Fibroblast of skin of scalp (primary cell): ENCODE measurements around the gene ANO4. TPM values are rescaled to one million over a fixed set of nuclear protein-coding genes. Genes with fewer than 3 reads are reported as not detected.

Source experiments
- DNase-seq: peaks from one replicate; pipeline ENCODE4 v3.0.0-alpha.2; 2013
- polyA plus RNA-seq, 2 experiments: library from polyadenylated mRNA; unstranded; fragments of 120-200 nt; gene quantifications; one replicate each; pipeline ENCODE4 v1.2.1, GENCODE V29; 2013; ENCODE audit not compliant: insufficient read length in 2 of 2

Gene ANO4
- polyA plus RNA-seq (2013, experiment 1 of 2; ENCODE audit: insufficient read length) = 0.28 TPM
- 0.51 TPM for polyA plus RNA-seq (2013, experiment 2 of 2; ENCODE audit: insufficient read length)

DNA sequence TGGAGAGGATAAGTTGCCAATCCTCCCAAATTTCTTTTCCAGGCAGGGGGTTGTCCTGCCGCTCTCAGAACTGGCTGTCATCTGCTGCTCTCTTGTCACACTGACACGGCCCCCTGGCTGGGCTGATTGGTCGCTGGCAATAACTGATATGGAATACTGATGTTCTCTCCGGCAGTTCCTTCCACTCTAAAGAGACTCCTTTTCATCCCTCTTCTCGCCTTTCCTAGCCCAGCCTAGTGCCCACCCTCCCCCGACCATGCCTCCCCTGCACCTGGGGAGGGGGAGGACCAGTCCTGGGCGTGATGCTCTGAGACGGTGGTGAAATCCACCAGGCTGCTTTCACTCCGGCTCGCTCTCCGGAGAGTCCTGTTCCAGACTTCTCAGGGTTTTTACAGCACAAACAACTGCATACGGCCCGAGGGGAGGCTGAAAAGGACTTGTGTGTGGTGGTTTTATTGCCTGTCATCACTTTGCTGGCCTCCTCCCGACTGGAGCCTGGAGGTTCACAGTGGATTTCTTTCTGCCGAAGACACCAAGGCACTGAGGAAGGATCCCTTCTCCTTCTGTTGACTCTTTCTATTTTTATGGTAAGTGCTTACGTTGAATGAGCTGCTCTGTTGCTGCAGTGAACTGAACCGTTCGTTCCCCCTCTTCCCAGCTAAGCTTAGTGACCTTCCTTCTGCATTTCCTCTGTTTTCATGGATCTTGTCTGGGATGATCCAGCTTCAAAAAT, at the start of gene ANO4:
ANO4 (plus strand) TSS at position 336 of the 733 bp plus-strand sequence. CDS start 107,010 bp downstream, outside the sequence.
- DNase-seq = no peak

DNA sequence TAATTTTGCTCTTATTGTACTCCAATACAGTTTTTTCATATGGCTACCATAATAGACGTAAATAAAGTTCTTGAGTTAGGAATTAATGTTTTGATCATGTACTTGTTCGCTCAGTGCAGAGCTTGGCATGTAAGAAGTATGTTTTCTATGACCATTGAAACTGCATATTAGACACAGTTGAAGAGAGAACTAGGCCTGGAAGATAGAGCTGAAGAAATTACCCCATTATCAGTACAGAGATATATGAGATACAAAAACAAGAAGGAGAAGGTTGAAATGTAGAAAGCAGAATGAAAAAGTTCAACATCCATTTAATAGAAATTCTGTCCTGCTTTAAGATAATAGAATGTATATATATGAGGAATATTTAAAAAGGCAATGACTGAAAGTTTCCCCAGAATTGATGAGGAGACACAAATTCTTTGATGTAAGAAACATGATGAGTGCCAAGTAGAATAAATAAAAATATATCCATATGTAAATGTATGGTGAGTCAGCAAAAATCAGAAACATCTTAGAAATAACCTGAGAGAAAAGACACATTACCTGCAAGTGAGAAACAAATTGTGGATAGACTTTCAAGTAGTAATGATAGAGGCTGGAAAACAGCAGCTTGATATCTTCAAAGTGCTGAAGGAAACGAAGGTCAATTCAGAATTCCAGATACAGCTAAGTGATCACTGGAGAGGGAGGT, 49.1 kb upstream of the ANO4 start:
- DNase-seq = no peak

DNA sequence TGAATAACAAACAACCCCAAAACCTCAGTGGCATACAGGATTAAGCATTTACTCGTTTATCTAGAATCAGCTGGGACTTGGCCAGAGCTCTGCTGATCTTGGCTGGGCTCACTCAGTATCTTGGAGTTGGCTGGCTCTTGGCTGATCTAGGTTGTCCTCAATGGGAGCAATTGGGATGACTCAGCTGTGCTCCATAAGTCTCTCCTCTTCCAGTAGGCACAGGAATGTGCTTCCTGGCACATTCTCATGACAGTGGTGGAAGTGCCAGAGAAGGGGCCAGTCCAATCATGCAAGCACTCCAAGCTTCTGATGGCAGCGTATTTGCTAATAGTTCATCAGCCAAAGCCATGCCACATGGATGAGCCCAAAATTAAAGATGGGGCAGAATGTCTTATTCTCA, 41.7 kb upstream of the ANO4 start:
- DNase-seq = no peak

DNA sequence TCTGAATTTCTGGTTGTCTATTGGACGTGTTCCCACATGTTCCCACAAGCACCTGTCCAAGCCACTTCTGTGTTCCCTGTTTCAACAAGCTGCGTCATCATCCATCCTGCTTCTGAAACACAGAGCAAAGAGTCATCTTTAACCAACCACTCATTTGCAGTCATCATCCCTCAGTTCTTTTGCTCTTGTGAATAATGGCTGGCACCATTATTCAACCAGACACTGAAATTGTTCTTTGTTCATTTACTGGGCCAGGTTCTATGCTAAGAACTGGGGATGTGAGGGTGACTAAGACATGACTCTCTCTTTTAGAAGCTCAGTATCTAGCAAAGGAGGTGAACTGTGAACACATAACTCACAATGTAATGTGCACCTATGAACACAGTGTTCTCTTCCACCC, 40.7 kb upstream of the ANO4 start:
- no peak for DNase-seq

DNA sequence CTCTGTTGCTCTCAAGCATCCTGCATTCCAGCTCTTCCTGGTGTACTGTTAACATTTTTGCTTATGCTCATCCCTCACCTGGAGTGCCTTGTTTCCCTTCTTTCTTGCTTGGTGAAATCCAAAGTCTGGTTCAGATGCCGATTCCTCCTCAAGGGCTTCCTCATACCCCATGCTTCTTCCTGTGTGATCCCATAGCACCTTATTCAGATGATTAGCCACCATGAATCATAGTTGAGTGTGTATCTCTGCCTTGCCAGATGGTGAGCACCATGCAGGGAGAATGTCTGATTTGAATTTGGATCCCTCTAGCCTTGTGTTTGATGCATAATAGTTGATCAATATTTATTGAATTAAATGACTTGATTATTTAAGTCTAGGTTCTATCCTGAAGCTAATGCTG, 39.4 kb upstream of the ANO4 start:
- no peak for DNase-seq

DNA sequence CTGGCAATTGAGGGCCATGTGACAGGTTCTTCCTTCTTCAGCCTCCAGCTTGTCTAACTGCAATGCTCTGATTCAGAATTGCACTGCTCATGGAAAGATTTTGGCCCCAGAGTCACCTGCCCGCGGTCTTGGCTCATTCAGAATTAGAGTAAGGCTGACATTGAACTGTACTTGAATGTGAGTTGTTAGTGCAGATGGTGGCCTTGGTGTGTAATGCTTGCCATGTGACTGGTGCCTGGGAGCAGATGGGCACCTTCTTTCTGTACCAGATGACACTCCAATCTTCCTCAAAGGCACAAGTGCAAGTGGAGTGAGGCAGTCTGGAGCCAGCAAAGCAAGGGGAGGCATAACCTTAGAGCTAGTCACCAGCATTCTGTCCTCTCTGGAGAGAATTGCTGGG, 36.5 kb upstream of the ANO4 start:
- no peak for DNase-seq

DNA sequence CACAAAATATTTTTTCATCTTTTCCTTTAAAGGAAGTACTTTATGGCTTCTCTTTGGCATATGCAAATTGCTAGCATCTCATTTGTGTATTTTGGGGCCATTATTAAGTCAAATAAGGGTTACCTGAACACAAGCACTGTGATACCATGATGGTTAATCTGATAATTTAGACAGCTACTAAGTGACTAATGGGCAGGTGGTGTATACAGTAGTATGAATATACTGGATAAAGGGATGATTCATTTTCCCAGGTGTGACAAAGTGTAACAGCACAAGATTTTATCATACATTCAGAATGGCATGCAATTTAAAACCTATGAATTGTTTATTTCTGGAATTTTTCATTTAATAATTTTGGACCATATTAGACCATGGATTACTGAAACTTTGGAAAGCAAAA, 27.2 kb upstream of the ANO4 start:
- no peak for DNase-seq

DNA sequence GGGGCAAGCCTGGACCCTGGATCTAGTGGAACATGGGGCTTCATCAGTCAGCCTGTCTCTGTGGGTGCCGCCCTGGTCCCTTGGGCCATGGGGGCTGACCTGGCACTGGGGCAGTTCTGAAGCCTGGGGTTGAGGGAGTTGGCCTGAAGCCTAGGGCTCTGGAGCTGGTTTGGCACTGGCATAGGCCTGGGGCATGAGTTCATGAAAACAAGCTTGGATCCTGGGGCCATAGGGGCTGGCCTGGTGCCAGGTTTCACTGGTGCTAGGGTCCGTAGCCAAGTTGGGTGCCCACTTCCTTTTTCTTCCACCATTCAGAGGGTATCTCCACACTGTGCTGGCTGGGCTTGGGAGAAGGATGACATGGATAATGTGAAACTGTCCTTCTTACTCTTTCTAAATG, 26.6 kb upstream of the ANO4 start:
- no peak for DNase-seq

DNA sequence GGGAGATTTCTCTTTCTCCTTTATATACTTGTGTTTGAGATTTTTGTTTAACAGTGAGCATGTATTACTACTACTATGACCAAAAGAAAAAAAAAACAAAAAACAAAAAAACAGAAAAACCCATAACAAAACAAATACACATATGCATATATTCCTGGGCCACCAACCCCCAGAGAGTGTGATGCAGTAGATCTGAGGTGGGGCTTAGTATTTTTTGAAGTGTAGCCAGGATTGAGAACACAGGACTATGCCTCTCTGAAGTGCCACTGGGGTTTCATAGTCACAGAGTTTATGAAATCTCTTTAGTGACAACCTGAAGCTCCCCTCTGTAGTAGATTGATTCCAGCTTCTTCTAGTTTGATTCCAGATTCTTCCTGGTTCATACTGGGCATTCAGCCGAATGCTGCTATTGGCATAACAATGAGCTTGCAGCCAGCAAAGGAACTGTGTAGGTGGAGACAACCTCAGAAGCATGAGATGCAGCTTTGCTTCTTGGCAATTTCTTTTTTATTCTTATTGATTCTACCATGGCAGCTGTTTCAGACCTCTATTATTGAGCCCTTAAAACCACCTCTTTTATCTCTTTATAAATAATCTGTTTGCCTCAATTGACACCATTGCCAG, 15.5 kb upstream of the ANO4 start:
- DNase-seq = no peak

DNA sequence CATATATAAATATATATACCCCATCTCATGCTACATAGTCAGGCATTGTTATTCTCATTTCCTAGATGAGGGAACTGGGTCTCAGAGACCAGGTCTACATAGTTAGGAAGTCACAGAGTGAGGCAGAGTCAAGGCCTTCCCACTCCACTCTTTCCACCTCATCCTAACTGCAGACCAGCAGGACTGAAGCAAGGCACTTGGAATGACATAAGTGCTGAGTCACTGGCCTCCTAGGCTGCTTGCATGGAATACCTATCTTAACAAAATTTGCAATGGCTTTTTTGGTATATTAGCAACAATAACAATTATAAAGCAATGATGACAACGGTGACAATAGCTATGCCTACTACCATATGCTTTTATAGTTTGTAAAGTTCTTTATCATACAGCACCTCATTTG, 5.4 kb upstream of the ANO4 start:
- DNase-seq = no peak

DNA sequence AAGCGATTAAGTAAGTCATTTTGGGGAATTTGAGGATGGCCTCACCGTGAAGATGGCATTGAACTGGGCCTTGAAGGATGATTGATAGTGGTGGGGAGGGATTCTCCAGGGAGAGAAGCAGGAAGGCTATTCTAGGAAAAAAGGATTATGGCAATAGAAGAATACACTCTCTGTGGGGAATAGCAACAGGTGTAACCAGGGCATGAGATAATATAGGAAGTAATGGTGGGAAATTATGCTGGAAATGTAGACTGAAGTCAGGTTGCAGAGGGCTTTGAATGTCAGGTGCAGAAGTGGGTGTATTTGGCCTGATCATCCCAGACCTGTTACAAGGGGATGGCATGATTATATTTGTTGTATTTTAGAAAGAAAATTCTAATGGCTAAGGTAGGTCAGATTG, 4.6 kb upstream of the ANO4 start:
- DNase-seq = no peak

DNA sequence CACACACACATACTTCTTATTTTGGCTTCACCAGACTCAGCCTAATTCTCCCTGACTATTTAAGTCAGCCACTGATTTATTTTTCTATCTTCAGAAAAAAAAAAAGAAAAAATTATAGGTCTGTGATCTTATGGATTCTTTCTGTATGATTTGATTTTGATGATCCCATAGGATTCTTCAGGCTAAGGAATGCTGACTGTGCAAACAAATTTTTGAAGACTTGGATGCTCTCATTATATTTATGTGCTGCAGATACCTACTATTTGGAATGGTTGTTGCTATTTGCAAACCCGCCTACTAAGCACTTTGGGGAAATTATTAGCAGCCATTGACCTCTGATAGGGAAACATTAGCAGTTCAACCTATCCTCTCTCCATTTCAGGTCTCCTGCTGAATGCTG, 4.0 kb upstream of the ANO4 start:
- no peak for DNase-seq

DNA sequence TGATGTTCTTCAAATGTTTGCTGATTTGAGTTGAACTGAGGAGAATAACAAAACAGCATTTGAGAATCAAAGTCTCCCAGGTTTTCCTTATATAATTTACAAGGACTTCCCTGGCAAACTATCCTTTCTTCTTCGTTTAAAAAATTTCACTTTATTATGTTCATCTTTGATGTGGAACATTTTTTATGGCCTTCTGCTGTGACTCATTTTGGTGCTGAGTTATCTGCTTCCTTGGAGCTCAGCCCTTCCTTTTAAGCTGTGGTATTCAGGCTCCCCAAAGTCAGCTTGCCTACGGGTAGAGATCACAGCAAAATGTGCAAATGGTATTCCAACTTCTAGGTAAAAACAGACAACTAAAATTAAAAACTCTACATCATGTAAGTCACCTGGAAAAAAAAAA, 1.4 kb upstream of the ANO4 start:
- no peak for DNase-seq

DNA sequence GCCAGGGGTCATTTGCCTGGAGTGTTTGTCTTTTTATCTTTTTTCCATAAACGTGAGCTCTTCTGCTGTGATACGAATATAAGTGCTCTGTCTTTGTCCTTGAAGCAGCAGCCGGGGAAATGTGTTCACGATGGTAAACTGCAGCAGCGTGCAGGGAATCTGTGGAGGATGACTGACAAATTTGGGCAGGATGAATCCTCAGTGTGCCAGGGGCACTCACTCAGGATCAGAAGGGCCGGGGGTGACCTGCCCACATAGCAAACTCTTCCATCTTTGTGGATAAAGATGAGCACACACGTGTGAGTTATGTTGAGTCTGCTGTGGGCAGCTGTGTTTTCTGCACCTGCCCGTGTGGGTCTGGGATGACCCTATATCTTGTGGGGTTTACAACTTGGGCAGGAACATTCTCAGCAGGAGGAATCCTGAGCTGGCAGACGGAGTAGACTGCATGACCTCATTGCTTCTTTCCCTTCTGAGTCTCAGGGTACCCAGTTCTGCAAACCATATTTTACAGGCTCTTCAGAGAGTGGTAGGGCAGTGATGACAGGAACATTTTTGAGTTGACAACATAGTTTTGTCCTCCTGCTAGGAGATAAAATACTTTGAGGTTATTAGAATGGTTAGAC, 711 bp downstream of the ANO4 start:
- DNase-seq = no peak

DNA sequence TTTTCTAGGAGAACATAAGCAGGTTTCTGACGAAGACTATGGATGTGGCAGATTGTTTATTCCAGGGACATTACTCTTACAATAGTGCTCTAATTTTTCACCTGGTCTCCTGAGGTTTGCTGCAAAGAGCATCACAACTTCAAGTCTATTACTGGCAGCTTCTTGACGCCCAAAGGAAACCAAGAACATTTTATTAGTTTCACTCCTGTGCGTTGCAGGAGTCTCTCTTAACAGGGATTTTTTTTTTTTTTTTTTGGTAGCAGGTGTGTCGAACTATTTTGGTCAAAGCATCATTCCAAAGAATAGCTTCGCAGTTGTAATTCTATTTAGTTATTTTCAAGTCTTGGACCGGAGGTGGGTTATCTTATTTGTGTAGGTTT, 1.2 kb downstream of the ANO4 start:
- DNase-seq = no peak

DNA sequence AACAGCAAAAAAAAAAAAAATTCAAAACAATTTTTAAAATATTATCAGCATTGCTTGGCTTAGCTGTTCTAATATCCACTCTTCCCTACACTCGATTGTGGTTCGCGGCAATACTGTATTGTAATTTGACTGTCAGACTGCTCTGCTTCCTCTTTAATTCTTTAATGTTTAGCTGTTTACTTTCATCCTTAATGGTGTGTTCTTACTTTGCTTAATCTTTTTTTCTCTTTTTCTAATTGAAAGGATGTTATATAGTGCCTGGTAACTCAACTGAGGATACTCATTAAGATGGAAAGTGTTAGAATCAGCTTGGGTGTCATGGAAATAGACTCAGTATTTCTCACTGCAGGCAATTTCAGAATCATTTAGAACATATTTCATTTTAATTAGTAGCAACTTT, 2.0 kb downstream of the ANO4 start:
- DNase-seq = no peak

DNA sequence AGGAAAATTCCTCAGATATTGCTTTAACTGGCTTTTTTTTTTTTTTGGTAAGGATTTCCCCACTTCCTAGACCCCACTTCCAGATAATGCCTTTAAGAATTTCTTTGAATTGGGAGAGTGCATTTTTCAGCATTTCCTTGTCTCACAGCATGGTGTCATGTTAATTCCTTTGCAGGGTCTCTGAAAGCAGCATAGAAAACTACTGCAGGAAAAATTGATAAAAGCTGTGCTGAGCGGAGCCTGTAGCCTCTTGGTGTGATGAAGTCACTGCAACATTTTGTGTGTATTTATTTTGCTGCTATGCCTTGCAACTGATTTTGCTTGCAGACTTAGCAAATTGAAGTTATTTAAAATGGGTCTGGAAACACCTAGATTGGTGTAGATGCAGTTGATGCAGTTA, 2.7 kb downstream of the ANO4 start:
- no peak for DNase-seq

DNA sequence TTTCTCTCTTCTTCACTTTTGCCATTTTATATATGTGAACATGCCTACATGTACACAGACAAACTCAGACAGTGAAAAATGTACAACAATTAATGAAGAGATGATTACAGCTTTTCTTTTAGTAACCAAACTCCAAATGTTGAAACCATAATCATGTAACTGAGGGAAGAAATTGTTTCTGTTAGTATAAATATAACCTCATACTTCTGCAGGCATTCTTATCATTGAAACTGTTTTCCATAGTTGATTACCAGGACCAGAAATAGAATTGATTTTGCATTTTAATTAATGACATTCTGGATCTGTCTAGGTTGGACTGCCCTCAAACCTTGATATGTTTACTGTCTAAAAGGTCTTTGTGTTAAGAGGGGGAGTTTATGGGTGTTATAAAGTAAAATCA, 3.2 kb downstream of the ANO4 start:
- DNase-seq = no peak

DNA sequence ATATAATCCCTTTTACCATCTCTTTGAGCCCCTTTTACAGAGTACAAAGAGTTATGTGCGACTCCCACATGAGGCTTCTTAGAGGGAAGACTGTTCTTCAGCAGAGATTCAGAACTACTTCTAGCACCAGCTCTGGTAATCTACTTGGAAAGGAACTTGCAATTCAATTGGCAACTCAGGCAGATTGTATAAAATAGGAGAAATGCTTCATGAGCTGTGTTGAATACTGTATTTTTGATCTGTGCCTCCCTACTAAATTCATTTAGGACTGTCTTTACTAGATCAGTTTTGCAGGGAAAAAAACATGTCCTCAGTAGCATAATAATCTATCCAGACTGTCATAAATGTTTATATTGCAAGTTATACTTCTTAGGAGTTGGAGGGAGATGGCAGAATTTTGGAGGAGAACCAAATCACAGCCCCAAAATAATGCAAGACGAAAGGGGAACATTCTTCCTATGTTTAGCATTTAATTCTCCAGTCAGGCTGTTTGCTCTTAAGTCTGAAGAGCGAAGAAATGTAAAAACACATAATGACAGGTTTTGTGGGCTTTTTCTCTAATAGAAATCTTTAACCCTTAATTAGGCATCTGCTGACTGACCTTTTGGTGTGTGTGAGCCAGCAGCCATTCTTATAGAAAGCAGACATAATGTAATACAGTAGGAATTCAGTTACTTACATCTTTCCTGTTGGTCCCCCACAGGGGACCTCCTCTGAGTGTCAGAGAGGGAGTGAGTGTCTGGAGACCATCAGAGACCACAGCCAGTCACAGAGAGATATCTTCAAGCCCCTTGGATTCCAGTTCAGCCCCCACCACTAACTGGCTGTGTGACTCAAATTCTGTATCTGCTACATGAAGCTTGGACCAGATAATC, 3.9 kb downstream of the ANO4 start:
- peak; percentile 45 for DNase-seq

DNA sequence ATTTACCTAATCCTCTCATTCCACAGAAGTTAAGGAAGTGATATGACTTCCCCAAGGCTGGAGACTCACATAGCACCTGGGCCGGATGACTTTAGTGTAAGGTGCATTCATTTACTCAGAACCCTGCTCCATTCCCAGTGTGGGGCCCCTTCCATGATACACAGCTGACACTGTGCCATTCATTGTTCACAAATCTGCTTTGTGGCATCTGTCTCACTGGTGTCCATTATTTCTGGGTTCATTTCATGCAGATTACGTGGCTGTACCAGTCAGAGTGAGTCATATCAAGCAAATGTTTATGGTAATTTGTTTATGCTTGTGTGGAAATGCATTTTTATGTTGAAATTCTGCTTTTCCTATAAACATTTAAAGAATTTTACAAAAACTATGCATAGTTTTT, 5.2 kb downstream of the ANO4 start:
- DNase-seq = no peak

DNA sequence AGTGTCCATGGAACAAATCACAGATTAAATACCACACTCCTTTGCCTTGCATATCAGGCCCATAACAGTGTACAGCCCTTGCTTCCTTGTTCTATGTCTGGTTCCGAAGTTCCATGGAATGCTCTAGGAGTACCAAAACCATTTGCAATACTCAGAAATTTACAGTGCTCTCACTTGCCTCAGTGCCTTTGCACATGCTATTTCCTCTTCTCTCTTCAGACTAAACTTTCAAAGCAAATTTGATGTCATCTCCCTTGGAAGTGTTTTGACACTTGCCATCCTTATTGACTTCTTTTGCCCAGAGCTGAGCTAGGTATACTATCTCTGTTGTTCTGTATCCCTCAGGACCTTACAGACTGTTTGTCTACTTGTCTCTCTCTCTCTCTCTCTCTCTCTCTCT, 6.1 kb downstream of the ANO4 start:
- DNase-seq = no peak

DNA sequence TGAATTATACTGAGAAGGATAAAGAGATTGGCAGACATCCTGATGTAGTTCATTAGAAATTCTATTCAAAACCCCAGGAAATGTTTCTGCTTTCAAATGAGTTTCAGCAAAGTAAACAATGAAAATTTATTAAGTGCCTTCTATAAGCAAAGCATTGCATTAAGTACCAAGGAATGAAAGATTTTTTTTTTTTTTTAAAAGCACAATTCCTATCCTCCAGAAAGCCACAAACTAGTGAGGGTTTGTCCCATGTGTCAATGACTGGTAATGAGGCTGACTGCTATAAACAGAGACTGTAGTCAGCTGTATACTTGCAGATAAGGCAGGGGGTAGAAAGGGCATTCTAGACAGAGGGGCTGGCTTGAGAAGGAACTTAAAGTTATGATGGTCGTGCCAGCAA, 6.7 kb downstream of the ANO4 start:
- DNase-seq = no peak

DNA sequence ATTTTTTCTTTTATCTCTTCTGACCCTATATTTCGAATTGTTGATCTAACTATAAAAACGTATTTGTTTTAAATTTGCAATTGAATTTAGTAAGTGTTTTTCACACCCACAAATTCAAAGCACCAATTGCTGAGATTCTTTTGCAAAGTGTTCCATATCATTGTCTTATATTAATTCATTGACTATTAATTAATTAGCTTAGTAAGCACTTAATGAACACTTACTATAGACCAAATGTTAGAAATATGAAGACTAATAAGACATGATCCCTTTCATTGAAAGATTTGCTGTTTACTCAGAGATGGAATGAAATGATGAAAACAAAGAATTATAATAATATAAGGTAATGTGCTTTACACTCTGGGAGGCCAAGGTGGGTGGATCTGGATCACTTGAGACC, 14.2 kb downstream of the ANO4 start:
- DNase-seq = no peak
